ENCODE measurements around the gene ARMC6. TPM values are rescaled to one million over a fixed set of nuclear protein-coding genes. Genes with fewer than 3 reads are reported as not detected.
"Not testable (repeated sequence)": the region's sequence is repeated elsewhere in the genome, so short reads cannot be mapped to it uniquely, and the experiment has no call there.

ARMC6 gene
- total and polyA plus RNA-seq, 4 donors = 23.9 to 38.3 (median 29.9) TPM

- no peaks in the 10 kb centered on the region for H3K27me3 ChIP-seq (ENCODE audit: control insufficient read depth in 4 of 4, insufficient read depth in 4 of 4, low read length in 3 of 4)
- 76% methylated on average over 25 of the region's 25 CpGs for WGBS
- peaks cover 3 to 10% (median 6%) of the 10 kb centered on the region in 4 donors for H3K36me3 ChIP-seq (ENCODE audit: control insufficient read depth in 4 of 4, insufficient read depth in 3 of 4, low read depth in 1 of 4, low read length in 3 of 4)
- H3K9ac ChIP-seq (ENCODE audit: low read depth in 1 of 2, low read length in 2 of 2) = no peak overlapping the region
- H3K4me3 ChIP-seq (ENCODE audit: low read depth in 1 of 3, low read length in 3 of 3) = no peak overlapping the region
- H3K9me3 ChIP-seq (ENCODE audit: control insufficient read depth in 4 of 4, low read length in 3 of 4) = no peaks in the 10 kb centered on the region
- DNase-seq (ENCODE audit: low spot score) = no peak
- peaks cover 8 to 18% (median 12%) of the 10 kb centered on the region in 4 donors for H3K4me1 ChIP-seq (ENCODE audit: control insufficient read depth in 4 of 4, insufficient read depth in 4 of 4, low read length in 3 of 4)
- TF ChIP-seq MAX (IDR thresholded peaks at IDR 0.05) = no peak
- TF ChIP-seq FOXA2 (IDR thresholded peaks at IDR 0.05) = no peak
- no peak for TF ChIP-seq ATF3 (IDR thresholded peaks at IDR 0.05)
- no peak for TF ChIP-seq EGR1 (IDR thresholded peaks at IDR 0.05; ENCODE audit: low read depth in 2 of 2)
- no peak for TF ChIP-seq HNF4A (conservative IDR thresholded peaks at IDR 0.05)
- no peak for TF ChIP-seq YY1 (IDR thresholded peaks at IDR 0.05)
- no peak for TF ChIP-seq HNF4G (IDR thresholded peaks at IDR 0.05)
- no peak for TF ChIP-seq RXRA (IDR thresholded peaks at IDR 0.05)
- TF ChIP-seq TAF1 (conservative IDR thresholded peaks at IDR 0.05) = no peak
- TF ChIP-seq RAD21 (IDR thresholded peaks at IDR 0.05) = no peak
- no peak for TF ChIP-seq SP1 (IDR thresholded peaks at IDR 0.05)
- TF ChIP-seq NR2F2 (IDR thresholded peaks at IDR 0.05) = no peak
- TF ChIP-seq GABPA (IDR thresholded peaks at IDR 0.05 in 1 of 2, conservative IDR thresholded peaks at IDR 0.05 in 1 of 2) = no peak
- no peak for TF ChIP-seq CTCF (IDR thresholded peaks at IDR 0.05; ENCODE audit: low read depth, low read length, missing input control)
- no peak for TF ChIP-seq ZBTB33 (IDR thresholded peaks at IDR 0.05)
- TF ChIP-seq JUND (IDR thresholded peaks at IDR 0.05) = no peak
- TF ChIP-seq REST (IDR thresholded peaks at IDR 0.05) = no peak
- TF ChIP-seq FOXA1 (IDR thresholded peaks at IDR 0.05) = no peak
- no peak overlapping the region for H3K27ac ChIP-seq (ENCODE audit: low read depth in 1 of 2, low read length in 2 of 2)
These were observed 72.7 kb downstream of the ARMC6 start for GRCh38 chr19:19106056-19106551.

- 98% methylated on average over 7 of the region's 7 CpGs for WGBS
- not testable (repeated sequence) for H3K4me3 ChIP-seq (ENCODE audit: low read depth in 1 of 3, low read length in 3 of 3); H3K36me3 ChIP-seq (ENCODE audit: control insufficient read depth in 4 of 4, insufficient read depth in 3 of 4, low read depth in 1 of 4, low read length in 3 of 4); H3K27ac ChIP-seq (ENCODE audit: low read depth in 1 of 2, low read length in 2 of 2); H3K9ac ChIP-seq (ENCODE audit: low read depth in 1 of 2, low read length in 2 of 2); H3K9me3 ChIP-seq (ENCODE audit: control insufficient read depth in 4 of 4, low read length in 3 of 4); DNase-seq (ENCODE audit: low spot score); H3K27me3 ChIP-seq (ENCODE audit: control insufficient read depth in 4 of 4, insufficient read depth in 4 of 4, low read length in 3 of 4)
- H3K4me1 ChIP-seq (ENCODE audit: control insufficient read depth in 4 of 4, insufficient read depth in 4 of 4, low read length in 3 of 4) = peaks cover 6 to 20% (median 12%) of the 10 kb centered on the region in 4 donors
These were observed 73.5 kb downstream of the ARMC6 start for GRCh38 chr19:19106938-19107337.
